Nephron (organoid): ENCODE measurements around the gene JPT2.
"Not testable (repeated sequence)": the region's sequence is repeated elsewhere in the genome, so short reads cannot be mapped to it uniquely, and the experiment has no call there.

Experiments used
- H3K27ac Mint-ChIP-seq, 3 experiments: 2 replicates each; pipeline ENCODE4 v1.8.0; 2020; ENCODE audit warnings: mixed read lengths in 3 of 3, mild to moderate bottlenecking in 2 of 3, moderate library complexity in 1 of 3
- H3K27me3 Mint-ChIP-seq: 2 replicates; pipeline ENCODE4 v1.8.0; 2021; ENCODE audit warnings: low read depth, mild to moderate bottlenecking, moderate library complexity, mixed read lengths
- H3K36me3 Mint-ChIP-seq: 2 replicates; pipeline ENCODE4 v1.8.0; 2020; ENCODE audit warnings: low read depth, mixed read lengths
- H3K4me1 Mint-ChIP-seq: 2 replicates; pipeline ENCODE4 v1.8.0; 2020; ENCODE audit warnings: mixed read lengths
- H3K4me3 Mint-ChIP-seq, 3 experiments: 2 replicates each; pipeline ENCODE4 v1.8.0; 2020; ENCODE audit warnings: mild to moderate bottlenecking in 3 of 3, mixed read lengths in 3 of 3, moderate library complexity in 2 of 3
- H3K9me3 Mint-ChIP-seq: 2 replicates; pipeline ENCODE4 v1.8.0; 2020; ENCODE audit warnings: mixed read lengths
- TF ChIP-seq, protein P1 (sequence below), 3 experiments: fragments of 200-600 bp; sonication (generic); IDR thresholded peaks; one replicate each; pipeline ENCODE4 v1.5.0; 2021; ENCODE audit warnings: antibody characterized with exemption in 3 of 3; ENCODE audit not compliant: unreplicated experiment in 3 of 3

The JPT2 gene

GRCh38 chr16:1729445-1729844 lies 51.4 kb downstream of the JPT2 start:
- no peaks in the 10 kb centered on the region for H3K27me3 Mint-ChIP-seq
- no peak overlapping the region for H3K4me3 Mint-ChIP-seq
- H3K27ac Mint-ChIP-seq: no peak overlapping the region
- H3K4me1 Mint-ChIP-seq: no peaks in the 10 kb centered on the region
- peaks cover 36% of the 10 kb centered on the region for H3K36me3 Mint-ChIP-seq
- TF ChIP-seq, protein P1, sequence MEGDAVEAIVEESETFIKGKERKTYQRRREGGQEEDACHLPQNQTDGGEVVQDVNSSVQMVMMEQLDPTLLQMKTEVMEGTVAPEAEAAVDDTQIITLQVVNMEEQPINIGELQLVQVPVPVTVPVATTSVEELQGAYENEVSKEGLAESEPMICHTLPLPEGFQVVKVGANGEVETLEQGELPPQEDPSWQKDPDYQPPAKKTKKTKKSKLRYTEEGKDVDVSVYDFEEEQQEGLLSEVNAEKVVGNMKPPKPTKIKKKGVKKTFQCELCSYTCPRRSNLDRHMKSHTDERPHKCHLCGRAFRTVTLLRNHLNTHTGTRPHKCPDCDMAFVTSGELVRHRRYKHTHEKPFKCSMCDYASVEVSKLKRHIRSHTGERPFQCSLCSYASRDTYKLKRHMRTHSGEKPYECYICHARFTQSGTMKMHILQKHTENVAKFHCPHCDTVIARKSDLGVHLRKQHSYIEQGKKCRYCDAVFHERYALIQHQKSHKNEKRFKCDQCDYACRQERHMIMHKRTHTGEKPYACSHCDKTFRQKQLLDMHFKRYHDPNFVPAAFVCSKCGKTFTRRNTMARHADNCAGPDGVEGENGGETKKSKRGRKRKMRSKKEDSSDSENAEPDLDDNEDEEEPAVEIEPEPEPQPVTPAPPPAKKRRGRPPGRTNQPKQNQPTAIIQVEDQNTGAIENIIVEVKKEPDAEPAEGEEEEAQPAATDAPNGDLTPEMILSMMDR (IDR thresholded peaks at IDR 0.05; ENCODE audit: unreplicated experiment in 3 of 3): no peak
- no peaks in the 10 kb centered on the region for H3K9me3 Mint-ChIP-seq

- H3K36me3 Mint-ChIP-seq: peaks cover 36% of the 10 kb centered on the region
- H3K4me1 Mint-ChIP-seq: no peaks in the 10 kb centered on the region
- no peaks in the 10 kb centered on the region for H3K27me3 Mint-ChIP-seq
- H3K4me3 Mint-ChIP-seq: no peak overlapping the region
- TF ChIP-seq, protein P1 (IDR thresholded peaks at IDR 0.05; ENCODE audit: unreplicated experiment in 3 of 3): no peak
- H3K9me3 Mint-ChIP-seq: no peaks in the 10 kb centered on the region
- H3K27ac Mint-ChIP-seq: no peak overlapping the region
Observed at GRCh38 chr16:1731073-1731472, 53.0 kb downstream of the JPT2 start.

DNA sequence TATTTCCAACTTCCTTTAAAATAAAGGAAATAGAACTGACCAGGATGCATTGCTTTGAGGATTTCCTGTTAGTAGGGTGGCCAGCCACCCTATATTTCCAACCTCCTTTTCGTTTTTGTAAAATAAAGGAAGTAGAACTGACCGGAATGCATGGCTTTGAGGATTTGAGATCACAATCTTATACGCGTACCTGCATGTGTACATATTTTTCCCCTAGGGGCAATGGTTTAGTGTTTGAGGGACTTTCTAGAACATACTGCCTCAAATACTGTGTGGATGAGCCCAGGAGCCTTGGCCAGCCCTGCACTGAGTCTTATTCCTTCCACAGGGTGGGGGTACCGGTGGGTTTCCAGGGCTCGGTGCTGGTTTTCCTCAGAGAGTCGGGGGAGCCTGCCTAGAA lies 53.5 kb downstream of the JPT2 start:
- H3K9me3 Mint-ChIP-seq: no peaks in the 10 kb centered on the region
- H3K27me3 Mint-ChIP-seq: no peaks in the 10 kb centered on the region
- no peak overlapping the region for H3K4me3 Mint-ChIP-seq
- H3K27ac Mint-ChIP-seq: no peak overlapping the region
- peaks cover 36% of the 10 kb centered on the region for H3K36me3 Mint-ChIP-seq
- TF ChIP-seq, protein P1 (IDR thresholded peaks at IDR 0.05; ENCODE audit: unreplicated experiment in 3 of 3): no peak
- H3K4me1 Mint-ChIP-seq: no peaks in the 10 kb centered on the region

DNA sequence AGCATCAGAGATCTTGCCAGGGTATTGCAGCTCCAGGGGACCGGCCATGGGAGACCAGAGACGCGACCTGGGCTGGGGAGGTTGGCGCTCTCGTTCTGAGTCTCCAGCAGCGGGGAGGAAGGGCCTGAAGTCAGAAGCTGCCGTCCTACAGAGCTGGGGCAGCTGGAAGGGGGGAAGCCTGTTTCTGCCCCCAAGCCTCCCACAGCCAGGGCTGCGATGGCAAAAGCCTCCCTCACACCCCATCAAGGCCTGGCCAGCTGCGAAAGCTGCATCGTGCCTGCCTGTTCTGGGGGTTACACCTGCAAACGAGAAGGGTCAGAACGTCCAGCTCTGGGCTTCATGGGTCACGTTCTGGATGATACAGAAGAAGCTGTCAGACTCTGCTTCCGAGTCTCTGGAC lies 54.0 kb downstream of the JPT2 start:
- TF ChIP-seq, protein P1 (IDR thresholded peaks at IDR 0.05; ENCODE audit: unreplicated experiment in 3 of 3): no peak
- no peaks in the 10 kb centered on the region for H3K9me3 Mint-ChIP-seq
- no peaks in the 10 kb centered on the region for H3K27me3 Mint-ChIP-seq
- no peak overlapping the region for H3K4me3 Mint-ChIP-seq
- H3K36me3 Mint-ChIP-seq: peaks cover 32% of the 10 kb centered on the region
- H3K4me1 Mint-ChIP-seq: no peaks in the 10 kb centered on the region
- H3K27ac Mint-ChIP-seq: no peak overlapping the region

GRCh38 chr16:1732551-1732987 lies 54.5 kb downstream of the JPT2 start:
- not testable (repeated sequence) for H3K4me1 Mint-ChIP-seq, H3K4me3 Mint-ChIP-seq, H3K27me3 Mint-ChIP-seq, H3K27ac Mint-ChIP-seq, H3K9me3 Mint-ChIP-seq
- H3K36me3 Mint-ChIP-seq: peaks cover 28% of the 10 kb centered on the region

GRCh38 chr16:1734123-1734522 lies 56.0 kb downstream of the JPT2 start:
- TF ChIP-seq, protein P1 (IDR thresholded peaks at IDR 0.05; ENCODE audit: unreplicated experiment in 3 of 3): no peak
- no peaks in the 10 kb centered on the region for H3K4me1 Mint-ChIP-seq
- no peak overlapping the region for H3K4me3 Mint-ChIP-seq
- no peaks in the 10 kb centered on the region for H3K9me3 Mint-ChIP-seq
- H3K36me3 Mint-ChIP-seq: peaks cover 17% of the 10 kb centered on the region
- H3K27ac Mint-ChIP-seq: no peak overlapping the region
- H3K27me3 Mint-ChIP-seq: no peaks in the 10 kb centered on the region
